Measurements from ENCODE around the gene PRKG1. TPM values are rescaled to one million over a fixed set of nuclear protein-coding genes. Genes with fewer than 3 reads are reported as not detected.

Gene PRKG1
- total and polyA plus RNA-seq, 2 of the 4 experiments (the other 2 are of a cell fraction): 3.5 to 18.3 TPM

- no TSS peak for BruUV-seq (replicated peaks)
- no peak overlapping the region for H4K91ac ChIP-seq (ENCODE audit: insufficient read depth, low read depth, low read length)
- H3K4me3 ChIP-seq (ENCODE audit: insufficient read depth, low read depth, low read length): no peak overlapping the region
- peaks cover 7% of the 10 kb centered on the region for H3K4me1 ChIP-seq (ENCODE audit: control insufficient read depth, insufficient read depth, low read length)
- H3K56ac ChIP-seq (ENCODE audit: extremely low read depth, insufficient read depth, low read length): no peak overlapping the region
- no peak overlapping the region for H3K18ac ChIP-seq (ENCODE audit: low read depth, low read length)
- H3K27ac ChIP-seq (ENCODE audit: insufficient read depth, low read length): no peak overlapping the region
- no peak overlapping the region for H3K4me2 ChIP-seq (ENCODE audit: low read depth, low read length)
- no peak overlapping the region for H3K4ac ChIP-seq (ENCODE audit: low read depth, low read length)
- no peak overlapping the region for H2BK5ac ChIP-seq (ENCODE audit: low read depth, low read length, poor library complexity, severe bottlenecking)
- dilution Hi-C loops (cut with HindIII; ENCODE audit: low sequenced_read_pairs, unreplicated experiment) (no loop called here), intact Hi-C loops (cut with micrococcal nuclease) (no loop called here), in situ Hi-C loops (cut with MboI; ENCODE audit: low sequenced_read_pairs) (no loop called here)
- peaks cover 7% of the 10 kb centered on the region for H3K9me1 ChIP-seq (ENCODE audit: insufficient read depth, low read length)
- no peak overlapping the region for H2BK120ac ChIP-seq (ENCODE audit: low read depth, low read length)
- no peaks in the 10 kb centered on the region for H3K9me3 ChIP-seq (ENCODE audit: control insufficient read depth, insufficient read depth, low read length)
- DNase-seq: no peak
- ChIA-PET CTCF (interaction anchor here (0.6 kb wide), 1 partner anchor 375 kb away, joined by 3 read pairs; no protein-coding TSS in a partner anchor), POLR2A (ENCODE audit: unreplicated experiment) (no interaction called here)
- H2AK9ac ChIP-seq (replicated peaks; ENCODE audit: low read depth, low read length, poor library complexity): no peak overlapping the region
- H3K23ac ChIP-seq (ENCODE audit: low read depth, low read length): no peak overlapping the region
- no peak overlapping the region for H2AFZ ChIP-seq (replicated peaks; ENCODE audit: low read length, poor library complexity)
- H2BK20ac ChIP-seq (ENCODE audit: low read depth, low read length): no peak overlapping the region
- no peak overlapping the region for H2AK5ac ChIP-seq (ENCODE audit: low read depth, low read length)
- H3K27me3 ChIP-seq (ENCODE audit: control insufficient read depth, insufficient read depth, low read length): no peaks in the 10 kb centered on the region
- ATAC-seq (ENCODE audit: low read depth): no peak
- H4K8ac ChIP-seq (ENCODE audit: low read depth in 2 of 2, low read length in 2 of 2): no peak overlapping the region
- H4K5ac ChIP-seq (ENCODE audit: low read depth, low read length): no peak overlapping the region
- no peak overlapping the region for H2BK15ac ChIP-seq (ENCODE audit: low read depth, low read length)
- no peak overlapping the region for H3K14ac ChIP-seq (replicated peaks; ENCODE audit: low read depth, low read length)
- no peak for TF ChIP-seq NFE2L2 (IDR thresholded peaks at IDR 0.05; ENCODE audit: low read depth, low read length)
- TF ChIP-seq MXI1 (IDR thresholded peaks at IDR 0.05; ENCODE audit: borderline replicate concordance, low read depth, low read length): no peak
- no peak for TF ChIP-seq CEBPB (IDR thresholded peaks at IDR 0.05; ENCODE audit: low read depth, low read length)
- TF ChIP-seq FOS (IDR thresholded peaks at IDR 0.05; ENCODE audit: low read depth, low read length): no peak
- TF ChIP-seq USF2 (IDR thresholded peaks at IDR 0.05; ENCODE audit: low read depth, low read length): no peak
- TF ChIP-seq RFX5 (IDR thresholded peaks at IDR 0.05; ENCODE audit: low read depth, low read length): no peak
- TF ChIP-seq MAZ (IDR thresholded peaks at IDR 0.05; ENCODE audit: borderline replicate concordance, low read depth, low read length): no peak
- no peak for TF ChIP-seq RAD21 (IDR thresholded peaks at IDR 0.05; ENCODE audit: low read length)
- no peak for TF ChIP-seq CHD1 (IDR thresholded peaks at IDR 0.05; ENCODE audit: low read depth, low read length)
- TF ChIP-seq RCOR1 (IDR thresholded peaks at IDR 0.05; ENCODE audit: insufficient replicate concordance, low read length): no peak
- no peak for TF ChIP-seq POLR2A (IDR thresholded peaks at IDR 0.05; ENCODE audit: low read depth, low read length)
- TF ChIP-seq BHLHE40 (IDR thresholded peaks at IDR 0.05; ENCODE audit: low read depth, low read length): no peak
- TF ChIP-seq MAFK (IDR thresholded peaks at IDR 0.05; ENCODE audit: low read depth, low read length): no peak
- TF ChIP-seq ELK1 (IDR thresholded peaks at IDR 0.05; ENCODE audit: borderline replicate concordance, low read depth, low read length): no peak
- no peak for TF ChIP-seq CTCF (conservative IDR thresholded peaks at IDR 0.05; ENCODE audit: low read depth, low read length)
- TF ChIP-seq SMC3 (IDR thresholded peaks at IDR 0.05; ENCODE audit: low read depth, low read length): no peak
- no peaks in the 10 kb centered on the region for H3K36me3 ChIP-seq (ENCODE audit: control insufficient read depth, insufficient read depth, low read length)
- H3K9ac ChIP-seq (ENCODE audit: low read depth, low read length): no peak overlapping the region
- peaks cover 4% of the 10 kb centered on the region; the same call in 1 of the 2 replicates for H4K20me1 ChIP-seq (ENCODE audit: insufficient read depth, low read length)
- H3K79me1 ChIP-seq (ENCODE audit: low read depth in 1 of 2, low read length in 2 of 2): peaks cover 19 to 44% of the 10 kb centered on the region in 2 experiments
These were observed 12.8 kb downstream of the PRKG1 start for GRCh38 chr10:51087114-51087513.
